Hindlimb muscle (tissue), 1 donor: ENCODE measurements around the gene NAT14. TPM values are rescaled to one million over a fixed set of nuclear protein-coding genes. Genes with fewer than 3 reads are reported as not detected.
"Not testable (repeated sequence)": the region's sequence is repeated elsewhere in the genome, so short reads cannot be mapped to it uniquely, and the experiment has no call there.

Experiments
- DNase-seq: peaks from one replicate; pipeline ENCODE4 v3.0.0-alpha.2; 2013
- polyA plus RNA-seq: library from polyadenylated mRNA; unstranded; fragments of 120-200 nt; gene quantifications from one replicate; pipeline ENCODE4 v1.2.1, GENCODE V29; 2013; ENCODE audit not compliant: insufficient read length

The NAT14 gene
- polyA plus RNA-seq, 1 donor = 29.9 TPM

DNA sequence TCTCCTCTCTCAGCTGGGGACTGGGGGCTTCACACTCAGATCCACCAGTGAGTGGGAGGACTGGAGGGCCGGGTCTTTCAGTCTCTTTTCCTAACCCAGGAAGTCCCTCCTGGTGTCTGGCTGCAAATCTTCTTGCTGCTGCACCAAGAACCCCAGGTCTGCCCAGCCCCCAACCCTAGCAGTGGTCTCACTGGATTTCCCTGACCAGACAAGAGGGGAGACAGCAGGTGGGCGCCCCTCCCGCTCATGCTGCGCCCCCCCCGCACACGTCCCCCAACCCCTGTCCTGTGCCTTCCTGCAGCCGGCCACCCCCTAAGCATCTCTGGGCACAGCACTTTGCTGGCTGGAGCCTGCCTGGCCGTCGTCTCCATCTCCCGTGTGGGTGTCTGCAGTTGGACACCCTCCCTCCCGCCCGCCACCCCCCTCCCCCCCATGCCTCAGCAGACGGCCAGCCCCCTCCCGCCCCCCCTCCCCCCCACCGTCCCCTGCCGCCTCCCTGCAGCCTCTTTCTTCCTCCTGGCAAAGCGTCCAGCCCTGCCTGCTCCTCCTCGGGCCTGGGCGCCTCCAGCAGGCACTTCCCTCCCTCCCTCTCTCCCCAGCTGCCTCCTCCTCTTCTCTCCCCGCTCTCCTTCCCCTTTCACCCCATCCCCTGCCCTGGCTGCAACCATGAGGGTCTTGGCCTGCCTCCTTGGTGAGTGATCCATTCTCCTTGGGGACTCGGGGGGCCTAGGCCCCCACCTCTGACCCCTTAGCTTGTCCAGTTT is 3.1 kb downstream of the NAT14 start, which contains the start of gene SSC5D:
SSC5D (plus strand) TSS at position 513 of the 764 bp plus-strand sequence; CDS start at position 667, 154 bp downstream.
- peak; percentile 71 for DNase-seq

DNA sequence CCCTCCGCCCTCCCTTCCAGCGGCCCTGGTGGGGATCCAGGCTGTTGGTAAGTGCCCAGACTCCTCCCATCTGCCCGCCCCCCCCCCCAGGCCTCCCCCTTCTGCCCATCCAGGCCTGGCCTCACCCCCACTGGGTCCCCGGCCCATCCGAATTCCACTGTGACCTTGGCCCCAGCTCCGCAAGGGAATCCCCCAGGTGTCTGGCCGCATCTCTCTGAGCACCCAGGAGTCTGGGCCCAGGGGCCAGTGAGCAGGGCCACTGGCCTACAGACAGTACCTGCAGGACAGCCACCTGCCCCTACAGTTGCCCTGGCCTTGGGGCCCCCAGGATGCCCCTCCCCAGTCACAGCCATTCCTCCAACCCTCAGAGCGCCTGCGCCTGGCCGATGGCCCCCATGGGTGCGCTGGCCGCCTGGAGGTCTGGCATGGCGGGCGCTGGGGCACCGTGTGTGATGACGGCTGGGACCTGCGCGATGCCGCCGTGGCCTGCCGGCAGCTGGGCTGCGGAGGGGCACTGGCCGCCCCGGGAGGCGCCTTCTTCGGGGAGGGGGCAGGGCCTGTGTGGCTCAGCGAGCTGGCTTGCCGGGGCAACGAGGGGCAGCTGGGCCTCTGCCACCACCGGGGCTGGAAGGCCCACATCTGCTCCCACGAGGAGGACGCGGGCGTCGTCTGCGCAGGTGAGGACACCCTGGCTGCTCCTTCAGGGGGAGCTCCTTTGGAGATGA is 4.2 kb downstream of the NAT14 start:
- no peak for DNase-seq

DNA sequence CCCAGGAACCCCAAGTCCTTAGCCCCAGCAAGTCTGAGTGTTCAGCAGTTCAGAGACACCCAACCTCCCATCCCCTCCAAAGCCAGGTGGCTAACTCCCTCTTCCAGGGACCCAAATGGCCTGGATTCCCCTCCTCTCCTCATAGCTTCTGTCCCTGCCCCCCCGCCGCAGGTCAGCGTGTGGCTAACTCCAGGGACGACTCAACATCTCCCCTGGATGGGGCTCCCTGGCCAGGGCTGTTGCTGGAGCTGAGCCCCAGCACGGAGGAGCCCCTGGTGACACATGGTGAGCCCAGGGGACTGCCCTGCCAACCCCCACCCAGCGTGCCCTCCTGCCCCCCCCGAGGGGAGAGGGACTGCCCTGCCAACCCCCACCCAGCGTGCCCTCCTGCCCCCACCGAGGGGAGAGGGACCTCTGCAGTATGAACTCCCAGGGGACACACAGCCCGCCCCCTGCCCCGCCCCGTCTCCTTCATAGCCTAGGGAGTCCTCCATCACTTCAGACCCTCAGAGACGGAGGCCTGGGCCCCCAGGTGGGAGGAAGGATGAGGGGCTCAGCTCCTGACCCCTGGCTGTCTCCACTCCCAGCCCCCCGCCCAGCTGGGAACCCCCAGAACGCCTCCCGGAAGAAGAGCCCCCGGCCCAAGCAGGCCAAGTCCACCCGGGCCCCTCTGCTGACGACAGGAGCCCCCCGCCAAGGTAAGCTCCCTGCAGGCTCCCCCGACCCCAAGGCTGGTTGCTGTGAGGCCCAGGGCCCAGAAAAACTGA is 4.9 kb downstream of the NAT14 start:
- no peak for DNase-seq

DNA sequence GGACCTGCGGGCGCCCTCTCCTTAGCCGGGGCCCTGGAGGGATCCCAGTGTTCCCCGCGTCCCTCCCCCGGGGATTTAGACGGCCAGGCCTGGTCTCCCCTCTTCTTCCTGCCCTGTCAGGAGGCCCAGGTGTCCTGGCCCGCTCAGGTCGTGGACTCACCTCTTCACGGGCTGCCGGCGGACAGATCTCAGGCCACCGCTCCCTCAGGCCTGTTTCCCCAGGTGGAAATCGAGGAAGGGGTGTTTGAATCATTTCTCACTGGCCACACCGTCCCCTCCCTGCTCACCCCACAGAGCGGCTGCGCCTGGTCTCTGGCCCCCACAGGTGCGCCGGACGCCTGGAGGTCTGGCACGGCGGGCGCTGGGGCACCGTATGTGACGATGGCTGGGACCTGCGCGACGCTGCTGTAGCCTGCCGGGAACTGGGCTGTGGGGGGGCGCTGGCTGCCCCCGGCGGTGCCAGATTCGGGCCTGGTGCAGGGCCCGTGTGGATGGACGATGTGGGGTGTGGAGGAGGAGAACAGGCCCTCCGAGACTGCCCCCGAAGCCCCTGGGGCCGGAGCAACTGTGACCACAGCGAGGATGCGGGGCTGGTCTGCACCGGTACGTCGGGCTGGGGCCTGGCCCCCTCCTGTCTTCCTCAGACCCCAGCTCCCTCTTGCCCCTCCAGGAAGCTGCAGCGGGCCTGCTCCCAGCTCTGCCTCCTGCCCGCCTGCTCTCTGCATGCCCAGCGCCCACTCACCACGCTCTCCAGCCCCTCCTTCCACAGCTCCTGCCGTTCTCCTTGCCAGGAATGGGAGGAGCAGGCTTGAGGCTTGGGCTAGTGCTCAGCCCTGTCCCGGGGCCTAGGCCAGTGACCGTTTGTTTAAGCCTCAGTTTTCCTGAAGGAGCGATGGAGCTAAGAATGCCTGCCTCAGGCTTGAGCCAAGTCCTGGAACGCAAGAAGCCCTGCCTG is 5.8 kb downstream of the NAT14 start:
- DNase-seq = no peak

DNA sequence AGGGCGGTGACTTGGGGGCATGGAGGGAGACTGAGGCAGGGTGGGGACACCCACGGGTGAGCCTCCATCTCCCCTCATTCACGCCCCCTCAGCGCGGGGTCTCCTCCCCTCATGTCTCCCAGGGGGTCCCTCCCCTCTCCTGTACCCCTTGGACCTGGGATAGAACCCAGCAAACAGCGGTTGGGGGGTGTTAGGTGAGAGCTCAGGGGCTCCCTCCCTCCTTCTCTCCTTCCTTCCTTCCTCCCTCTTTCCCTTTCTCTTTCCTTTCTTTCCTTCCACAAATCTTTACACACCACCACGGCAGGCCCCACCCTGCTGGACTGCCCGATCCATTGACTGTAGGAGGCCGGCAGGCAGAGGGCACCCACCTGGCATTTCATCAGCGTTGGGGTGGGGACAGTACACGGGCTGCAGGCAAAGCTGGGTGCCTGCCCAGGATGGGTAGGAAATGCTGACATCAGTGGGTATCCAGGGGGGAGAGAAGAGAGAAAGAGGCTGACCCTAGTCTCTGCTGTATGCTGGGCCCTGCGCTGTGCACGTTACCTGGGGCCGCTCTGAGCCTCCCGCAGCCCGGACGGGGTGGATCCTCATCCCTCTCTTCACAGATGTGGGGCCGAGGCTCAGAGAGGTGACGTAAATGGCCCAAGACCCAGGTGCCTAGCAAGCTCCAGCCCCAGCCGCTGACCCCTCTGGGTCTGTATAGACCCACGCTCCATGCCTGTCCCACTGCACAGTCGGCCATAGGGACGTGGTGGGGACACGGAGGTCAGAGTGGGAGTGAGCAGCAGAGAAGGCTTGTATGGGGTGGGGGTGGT is 6.8 kb downstream of the NAT14 start:
- no peak for DNase-seq

DNA sequence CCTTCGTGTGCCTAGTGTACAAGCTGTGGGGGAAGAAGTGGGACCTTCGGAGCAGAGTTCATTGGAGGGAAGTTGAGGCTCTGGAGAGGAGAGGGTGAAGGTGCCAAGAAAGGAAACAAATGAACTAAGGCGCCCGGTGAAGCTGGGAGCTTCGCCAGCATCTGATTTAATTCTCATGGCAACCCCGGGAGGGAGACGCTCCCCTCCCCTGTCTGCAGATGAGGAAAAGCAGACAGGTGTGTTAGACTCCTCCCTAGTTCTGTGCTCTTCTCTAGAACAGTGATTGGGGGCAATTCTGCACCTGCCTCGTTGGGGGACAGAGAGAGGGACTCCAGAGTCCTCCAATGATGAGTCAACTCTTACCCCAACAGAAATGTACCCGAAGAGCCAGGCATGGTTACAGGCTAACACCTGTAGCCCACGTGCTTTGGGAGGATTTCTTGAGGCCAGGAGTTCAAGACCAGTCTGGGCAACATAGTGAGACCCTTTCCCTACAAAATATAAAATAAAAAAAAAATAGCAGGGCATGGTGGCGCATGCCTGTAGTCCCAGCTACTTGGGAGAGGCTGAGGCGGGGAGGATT is 7.5 kb downstream of the NAT14 start:
- DNase-seq = no peak

DNA sequence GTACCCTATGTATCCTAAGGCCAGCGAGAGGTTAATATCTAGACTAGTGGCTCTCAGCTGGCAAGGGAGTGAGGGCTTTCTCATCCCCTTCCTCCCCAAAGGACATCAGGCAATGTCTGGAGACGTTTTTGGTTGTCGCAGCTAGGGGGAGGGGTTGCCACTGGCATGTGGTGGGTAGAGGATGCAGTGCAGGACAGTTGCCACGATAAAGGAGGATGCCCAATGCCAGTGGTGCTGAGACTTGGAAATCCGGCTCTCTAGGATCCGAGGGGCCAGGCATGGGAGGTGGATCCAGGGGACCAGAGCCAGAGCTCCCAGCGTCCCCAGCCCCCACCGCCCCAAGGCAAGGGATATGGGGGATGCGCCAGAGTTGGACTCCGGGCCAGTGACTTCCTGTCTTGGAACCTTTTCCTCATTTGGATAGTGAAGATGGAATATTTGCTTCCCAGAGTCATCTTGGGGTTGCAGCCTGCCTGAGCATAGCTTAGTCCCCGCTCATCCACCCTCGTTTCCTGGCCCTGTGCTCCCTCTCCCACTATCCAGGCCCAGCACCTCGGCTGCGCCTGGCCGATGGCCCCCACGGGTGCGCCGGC is 8.2 kb downstream of the NAT14 start:
- peak; percentile 71 for DNase-seq

DNA sequence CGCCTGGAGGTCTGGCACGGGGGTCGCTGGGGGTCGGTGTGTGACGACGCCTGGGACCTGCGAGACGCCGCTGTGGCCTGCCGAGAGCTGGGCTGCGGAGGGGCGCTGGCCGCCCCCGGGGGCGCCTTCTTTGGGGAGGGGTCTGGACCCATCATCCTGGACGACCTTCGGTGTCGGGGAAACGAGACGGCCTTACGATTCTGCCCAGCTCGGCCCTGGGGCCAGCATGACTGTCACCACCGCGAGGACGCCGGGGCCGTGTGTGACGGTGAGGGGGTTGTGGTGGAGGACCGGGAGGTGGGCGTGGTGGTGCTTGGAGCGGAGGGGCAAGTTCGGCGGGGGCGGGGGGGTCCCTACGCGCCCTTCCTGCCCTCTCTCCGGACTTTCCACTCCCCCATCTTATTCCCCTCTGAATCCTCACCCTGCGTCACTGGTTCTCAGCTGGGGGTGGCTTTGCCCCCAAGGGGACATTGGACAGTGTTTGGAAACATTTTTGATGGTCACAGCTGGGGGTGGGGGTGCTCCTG is 8.7 kb downstream of the NAT14 start:
- no peak for DNase-seq

DNA sequence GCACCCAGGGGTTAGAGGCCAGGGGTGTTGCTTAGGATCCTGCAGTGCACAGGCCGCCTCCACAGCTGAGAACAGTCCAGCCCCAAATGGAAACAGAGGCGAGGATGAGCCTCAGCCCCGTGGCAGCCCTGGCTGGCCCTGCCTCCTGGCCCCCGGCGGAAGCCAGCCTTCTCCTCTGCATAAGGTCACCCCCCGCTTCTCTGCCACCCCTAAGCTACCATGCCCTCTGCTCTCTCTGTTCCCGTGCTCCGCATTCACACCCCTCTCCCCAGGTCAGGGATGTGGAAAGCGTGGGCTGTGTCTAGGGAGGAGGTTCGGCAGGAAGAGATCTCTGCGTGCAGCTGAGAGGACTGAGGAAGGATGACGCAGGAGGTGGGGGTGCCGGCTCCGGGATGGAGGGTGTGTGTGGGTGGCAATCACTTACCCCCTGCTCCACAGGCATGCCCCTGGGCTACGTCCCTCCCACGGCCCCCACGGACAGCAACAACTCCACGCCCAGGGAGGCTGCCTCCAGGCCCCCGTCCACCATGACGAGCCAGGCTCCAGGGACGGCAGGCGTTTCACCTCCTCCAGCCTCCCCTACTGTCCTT is 9.3 kb downstream of the NAT14 start:
- no peak for DNase-seq

DNA sequence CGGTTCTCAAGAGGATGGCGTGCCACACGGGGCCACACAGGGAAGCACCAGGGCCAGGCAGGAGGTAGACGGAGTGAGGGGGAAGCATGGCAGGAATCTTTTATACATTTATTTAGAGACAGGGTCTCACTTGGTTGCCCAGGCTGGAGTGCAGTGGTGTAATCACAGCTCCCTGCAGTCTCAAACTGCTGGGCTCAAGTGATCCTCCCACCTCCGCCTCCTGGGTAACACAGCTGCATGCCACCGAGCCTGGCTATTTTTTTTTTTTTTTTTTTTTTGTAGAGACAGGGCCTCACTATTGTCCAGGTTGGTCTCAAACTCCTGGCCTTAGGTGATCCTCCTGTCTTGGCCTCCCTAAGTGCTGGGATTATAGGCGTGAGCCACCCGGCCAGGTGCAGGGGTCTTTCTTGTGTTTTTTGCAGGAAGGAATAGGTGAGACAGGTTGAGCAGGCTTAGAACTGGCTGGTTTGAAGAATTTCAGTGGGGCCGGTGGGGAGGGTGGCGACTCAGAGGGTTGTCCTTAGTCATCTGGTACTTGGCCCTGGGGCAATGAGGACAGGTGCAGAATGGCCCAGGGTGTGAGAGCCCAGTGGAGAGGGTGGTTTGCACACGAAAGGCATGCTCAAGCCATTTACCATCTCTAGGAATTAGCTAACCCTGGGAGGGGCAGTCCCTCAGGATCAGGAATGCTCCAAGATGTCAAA is 10.8 kb downstream of the NAT14 start:
- DNase-seq = no peak

DNA sequence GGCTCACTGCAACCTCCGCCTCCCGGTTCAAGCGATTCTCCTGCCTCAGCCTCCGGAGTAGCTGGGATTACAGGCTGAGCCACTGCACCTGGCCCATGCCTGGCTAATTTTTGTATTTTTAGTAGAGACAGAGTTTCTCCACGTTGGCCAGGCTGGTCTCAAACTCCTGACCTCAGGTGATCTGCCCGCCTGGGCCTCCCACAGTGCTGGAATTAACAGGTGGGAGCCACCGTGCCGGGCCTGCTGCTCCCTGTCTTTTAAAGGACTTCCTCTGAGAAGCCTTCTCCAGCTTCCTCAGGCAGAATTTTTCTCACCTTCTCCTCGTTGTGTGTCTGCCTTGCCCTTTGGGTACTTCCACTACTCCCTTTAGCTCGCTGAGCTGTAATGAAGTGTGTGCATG is 11.8 kb downstream of the NAT14 start:
- not testable (repeated sequence) for DNase-seq

DNA sequence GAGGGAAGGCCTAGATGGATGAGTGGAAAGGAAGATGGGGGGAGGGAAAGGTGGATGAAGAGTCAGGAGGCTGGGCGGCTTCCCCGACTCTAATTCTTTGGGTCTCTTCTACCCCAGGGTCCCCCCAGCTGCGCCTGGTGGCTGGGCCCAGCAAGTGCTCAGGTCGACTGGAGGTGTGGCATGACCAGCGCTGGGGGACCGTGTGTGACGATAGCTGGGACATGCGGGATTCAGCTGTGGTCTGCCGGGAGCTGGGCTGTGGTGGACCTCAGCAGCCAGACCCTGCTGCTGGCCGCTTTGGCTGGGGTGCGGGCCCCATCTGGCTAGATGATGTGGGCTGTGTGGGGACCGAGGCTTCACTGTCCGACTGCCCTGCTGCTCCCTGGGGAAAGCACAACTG is 12.8 kb downstream of the NAT14 start:
- no peak for DNase-seq

DNA sequence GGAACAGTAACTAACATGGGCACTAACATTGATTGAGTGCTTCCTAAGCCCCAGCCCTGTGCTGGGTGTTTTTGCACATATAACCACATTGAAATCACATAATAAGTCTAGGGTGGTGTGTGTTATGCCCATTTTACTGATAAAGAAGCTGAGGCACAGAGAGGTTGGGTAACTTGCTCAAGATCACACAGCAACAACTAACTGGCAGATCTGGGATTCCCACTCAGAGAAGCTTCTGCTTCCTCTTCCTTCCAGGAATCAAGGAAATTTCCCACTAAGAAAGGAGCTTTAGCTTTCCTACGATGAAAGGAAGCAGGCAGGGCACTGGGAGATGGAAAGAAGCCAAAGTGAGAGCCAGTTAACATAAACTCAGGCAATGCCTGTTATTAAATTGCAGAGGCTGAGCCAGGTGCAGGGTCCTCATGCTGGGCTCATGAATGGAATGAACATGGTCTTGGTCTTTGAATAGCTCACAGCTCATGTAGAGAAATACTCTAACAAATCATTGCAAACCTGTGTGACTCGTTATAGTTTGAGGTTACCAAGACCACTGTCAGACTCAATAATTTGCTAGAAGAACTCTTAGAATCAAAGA is 13.4 kb downstream of the NAT14 start:
- no peak for DNase-seq

DNA sequence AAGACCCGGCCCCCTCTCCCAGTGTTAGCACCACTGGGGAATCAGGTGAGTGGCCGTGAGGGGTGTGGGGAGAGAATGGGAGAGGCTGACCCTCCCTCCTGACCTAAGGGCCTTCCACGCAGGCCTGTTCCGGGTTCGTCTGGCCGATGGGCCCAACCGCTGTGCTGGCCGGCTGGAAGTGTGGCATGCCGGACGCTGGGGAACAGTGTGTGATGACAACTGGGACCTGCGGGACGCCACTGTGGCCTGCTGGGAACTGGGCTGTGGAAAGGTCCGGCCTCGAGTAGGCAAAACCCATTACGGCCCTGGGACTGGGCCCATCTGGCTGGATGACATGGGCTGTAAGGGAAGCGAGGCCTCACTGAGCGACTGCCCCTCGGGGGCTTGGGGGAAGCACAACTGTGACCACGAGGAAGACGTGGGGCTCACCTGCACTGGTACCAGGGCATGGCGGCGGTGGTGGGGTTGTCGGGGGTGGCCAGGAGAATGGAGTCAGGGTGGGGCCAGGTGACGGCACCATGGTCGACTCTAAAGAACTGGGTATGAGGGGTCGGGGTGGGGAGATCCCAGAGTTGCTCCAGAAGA is 15.5 kb downstream of the NAT14 start:
- no peak for DNase-seq

DNA sequence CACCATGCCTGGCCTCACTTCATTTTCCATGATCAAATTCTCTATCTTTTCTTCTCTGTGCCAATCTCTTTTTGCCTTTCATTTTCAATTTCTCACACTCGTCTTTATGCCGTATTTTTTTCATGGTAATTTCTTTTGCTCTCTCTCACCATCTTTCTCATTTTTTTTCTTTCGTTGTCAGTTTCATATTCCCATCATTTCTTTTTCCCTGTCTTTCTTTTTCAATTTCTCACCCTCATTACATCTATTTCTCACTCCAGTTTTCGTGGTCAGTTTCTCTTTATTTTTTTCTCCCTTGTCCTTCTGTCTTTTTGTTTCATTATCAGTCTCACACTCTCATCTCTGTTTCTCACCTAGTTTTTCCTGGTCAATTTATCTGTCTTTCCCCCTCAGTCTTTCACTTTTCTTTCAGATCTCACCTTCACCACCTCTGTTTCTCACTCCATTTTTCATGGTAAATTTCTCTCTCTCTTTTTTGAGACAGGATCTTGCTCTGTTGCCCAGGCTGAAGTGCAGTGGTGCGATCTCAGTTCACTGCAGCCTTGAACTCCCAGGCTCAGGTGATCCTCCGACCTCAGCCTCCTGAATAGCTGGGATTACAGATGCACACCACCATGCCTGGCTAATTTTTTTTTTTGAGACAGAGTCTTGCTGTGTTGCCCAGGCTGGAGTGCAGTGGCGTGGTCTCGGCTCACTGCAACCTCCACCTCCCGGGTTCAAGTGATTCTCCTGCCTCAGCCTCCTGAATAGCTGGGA is 17.4 kb downstream of the NAT14 start:
- no peak for DNase-seq

DNA sequence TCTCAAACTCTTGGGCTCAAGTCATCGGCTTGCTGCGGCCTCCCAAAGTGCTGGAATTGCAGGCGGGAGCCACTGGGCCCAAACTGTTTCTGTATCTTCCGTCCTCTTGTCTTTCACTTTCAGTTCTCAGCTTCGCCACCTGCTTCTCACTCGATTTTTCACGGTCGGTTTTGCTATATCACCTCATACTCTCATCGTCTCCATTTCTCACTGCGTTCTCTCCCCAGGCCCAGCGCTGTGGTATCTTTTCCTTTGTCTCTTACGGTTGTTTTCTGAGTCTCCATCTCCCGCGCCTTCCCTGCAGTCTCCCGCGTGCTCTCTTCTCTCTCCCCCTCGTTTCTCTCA is 18.1 kb downstream of the NAT14 start:
- no peak for DNase-seq

DNA sequence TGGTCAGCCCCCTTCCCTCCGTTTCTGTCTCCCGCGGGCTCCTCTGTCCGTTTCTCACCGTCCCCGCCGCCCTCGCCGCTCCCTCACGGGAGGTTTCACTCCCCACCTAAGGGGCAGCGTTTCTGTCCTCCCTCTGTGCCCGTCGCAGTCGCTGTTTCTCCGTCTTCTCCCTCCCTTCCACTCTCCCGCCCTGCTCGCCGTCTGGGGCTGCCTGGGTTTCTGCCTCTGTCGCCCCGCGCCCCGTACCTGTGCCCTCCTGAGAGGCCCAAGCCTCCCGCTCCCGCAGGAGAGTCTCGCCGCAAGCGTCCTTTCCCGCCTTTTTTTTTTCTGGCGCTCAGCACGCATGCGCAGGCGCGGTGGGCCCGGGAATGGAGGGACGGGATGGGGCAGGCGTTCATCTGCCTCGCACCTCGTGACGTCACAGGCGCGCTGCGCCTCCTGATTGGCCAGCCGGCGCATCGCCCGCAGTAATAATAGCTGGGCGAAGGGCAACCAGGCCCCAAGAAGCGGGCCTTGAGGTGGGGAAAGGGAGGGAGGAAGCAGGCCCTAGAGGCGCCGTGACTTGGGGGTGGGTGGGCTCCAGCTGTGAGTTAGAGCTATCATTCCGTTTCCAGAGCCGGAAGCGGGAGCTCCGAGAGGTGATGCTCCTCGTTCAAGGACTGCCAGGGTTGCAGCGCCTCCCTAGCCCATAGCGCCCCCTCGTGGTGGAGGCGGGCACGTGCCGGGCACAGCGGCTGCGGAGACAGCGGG is 18.7 kb downstream of the NAT14 start:
- peak; percentile 95 for DNase-seq
